ELF-1 (cell line): ENCODE results near the gene GAREM2.
A peak's percentile ranks its signal among the peaks of the same experiment; 100 is the strongest.

Experiments used
- DNase-seq: peaks from one replicate; pipeline ENCODE4 v3.0.0-alpha.2; 2016; ENCODE audit warnings: low read depth, low spot score

Gene GAREM2

GRCh38 chr2:26187537-26188104, 14.7 kb downstream of the GAREM2 start:
- DNase-seq = no peak

DNA sequence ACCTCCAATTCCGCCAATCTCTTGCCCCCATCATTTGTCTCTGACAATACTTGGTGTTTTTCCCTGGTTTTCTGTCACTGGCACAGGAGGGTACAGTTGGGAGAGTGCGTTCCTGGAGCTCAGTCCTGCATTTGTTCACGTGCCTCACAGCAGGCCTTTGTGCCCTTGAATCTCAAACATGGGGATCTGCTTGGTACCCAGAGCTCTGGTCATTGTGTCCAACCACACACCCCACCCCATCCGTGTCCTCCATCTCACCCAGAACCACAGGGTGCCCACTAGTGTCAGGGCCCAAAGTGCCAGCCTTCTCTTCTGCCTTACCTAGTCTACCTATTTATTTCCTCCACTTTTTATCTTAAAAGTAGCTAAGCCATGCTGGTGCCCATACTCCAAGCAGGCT, 16.2 kb downstream of the GAREM2 start:
- DNase-seq = no peak

GRCh38 chr2:26189751-26190150, 16.9 kb downstream of the GAREM2 start:
- no peak for DNase-seq

- DNase-seq = no peak
Observed at GRCh38 chr2:26190369-26190768, 17.5 kb downstream of the GAREM2 start.

DNA sequence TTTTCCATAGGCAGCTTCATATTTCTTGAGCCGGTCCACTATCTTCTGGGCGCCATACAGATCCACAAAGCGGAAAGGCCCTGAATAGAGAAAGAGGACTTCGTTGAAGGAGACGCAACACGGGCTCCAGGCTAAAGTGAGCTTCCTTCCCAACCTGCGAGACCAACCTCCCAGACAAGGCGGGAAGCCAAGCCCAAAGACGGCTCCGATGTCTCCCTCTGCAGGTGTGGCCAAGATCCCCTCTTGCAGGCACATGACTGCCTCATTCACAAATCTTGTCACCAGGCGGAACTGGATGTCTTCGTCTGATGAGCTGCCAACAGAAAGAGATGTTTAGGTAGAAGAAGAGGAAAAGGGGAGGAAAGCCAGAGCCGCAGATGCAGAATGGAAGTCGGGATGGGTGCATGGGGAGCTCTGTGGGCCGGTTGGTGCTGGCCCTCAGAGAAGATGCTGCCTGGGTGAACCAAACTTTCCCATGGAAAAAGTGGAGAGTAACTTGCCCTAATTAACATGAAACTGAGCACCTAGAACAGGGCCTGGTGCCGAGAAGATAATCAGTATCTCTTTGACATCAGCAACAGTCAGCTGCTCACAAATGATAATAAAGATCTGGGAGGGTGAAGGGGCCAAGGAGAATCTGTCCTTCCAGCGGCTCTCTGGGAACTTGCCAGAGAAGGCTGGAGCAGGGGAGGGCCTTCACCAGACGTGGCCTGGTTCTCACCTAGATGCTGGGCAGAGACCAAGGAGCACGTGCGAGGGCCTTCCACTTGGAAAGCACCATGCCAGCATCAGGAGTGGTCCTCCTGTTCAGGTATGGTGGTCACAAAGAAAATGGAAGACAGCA, 18.6 kb downstream of the GAREM2 start:
- no peak for DNase-seq

DNA sequence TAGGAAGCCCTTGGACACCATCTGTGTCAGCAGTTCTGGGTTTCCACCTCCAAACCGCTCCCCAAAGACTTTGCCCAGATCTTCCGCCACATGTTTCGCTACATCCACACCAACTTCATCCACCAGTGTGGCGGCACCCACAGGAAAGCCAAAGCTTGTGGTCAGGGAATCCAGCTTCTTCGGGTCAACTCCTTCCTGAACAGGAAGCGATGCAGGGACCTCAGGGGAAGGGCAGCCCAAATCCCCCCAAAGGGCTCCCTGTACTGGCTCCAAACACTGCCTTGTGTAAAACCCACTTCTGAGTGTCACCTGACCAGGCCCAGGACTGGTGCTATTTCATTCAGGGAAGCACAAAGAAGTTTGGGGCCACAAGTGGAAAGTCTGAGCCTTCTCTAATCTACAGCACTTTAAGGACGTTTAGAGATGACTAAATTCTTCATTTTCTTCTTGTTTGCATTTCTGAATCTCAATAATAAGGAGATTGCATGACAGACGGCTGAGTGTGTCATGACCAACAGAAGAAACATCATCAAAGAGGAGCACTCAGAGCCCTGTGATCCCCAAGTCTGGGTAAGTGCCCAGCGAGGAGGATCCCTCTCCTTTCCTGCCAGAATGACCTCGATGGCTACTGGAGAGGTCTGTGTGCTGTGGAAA, 20.8 kb downstream of the GAREM2 start:
- no peak for DNase-seq

DNA sequence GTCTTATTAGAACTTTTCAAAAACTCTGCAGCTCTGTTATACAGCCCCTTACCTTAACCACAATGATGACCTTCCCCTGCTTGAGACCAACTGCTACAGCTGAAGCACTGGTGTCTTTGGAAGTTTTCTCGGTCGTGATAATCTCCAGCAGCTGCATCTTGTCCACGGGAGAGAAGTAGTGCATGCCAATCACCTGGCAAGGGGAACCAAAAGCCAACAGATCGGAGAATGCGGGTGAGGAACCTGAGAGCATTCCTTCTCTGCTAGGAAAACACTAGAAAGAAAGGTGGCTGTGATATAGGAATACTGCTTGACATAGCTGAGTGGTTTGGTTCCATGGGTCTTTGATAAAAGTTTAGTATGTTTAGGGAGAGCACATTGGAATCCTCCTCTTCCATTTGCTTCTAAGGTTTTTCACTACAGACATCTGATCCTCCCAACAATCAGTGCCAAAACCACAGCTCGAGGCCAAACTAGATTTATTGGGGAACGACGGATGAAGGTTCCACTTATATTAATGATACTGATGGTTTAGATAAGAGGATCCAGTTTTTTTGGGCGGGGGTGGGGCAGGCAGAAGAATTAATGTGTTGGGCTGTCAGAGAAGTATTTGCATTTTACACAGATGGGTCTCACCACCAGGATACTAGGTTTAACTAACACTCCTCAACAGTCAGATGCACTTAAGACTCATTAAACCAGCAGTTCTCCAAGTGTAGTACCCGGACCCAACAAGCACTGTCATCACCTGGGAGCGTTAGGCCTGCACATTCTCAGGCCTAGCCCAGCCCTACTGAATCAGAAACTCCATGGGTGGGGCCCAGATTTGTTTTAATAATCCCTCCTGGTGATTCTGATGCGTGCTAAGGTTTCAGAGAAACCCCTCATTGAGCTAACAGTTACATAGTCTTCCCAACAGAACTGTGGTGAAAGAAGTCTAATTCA, 22.4 kb downstream of the GAREM2 start:
- no peak for DNase-seq

DNA sequence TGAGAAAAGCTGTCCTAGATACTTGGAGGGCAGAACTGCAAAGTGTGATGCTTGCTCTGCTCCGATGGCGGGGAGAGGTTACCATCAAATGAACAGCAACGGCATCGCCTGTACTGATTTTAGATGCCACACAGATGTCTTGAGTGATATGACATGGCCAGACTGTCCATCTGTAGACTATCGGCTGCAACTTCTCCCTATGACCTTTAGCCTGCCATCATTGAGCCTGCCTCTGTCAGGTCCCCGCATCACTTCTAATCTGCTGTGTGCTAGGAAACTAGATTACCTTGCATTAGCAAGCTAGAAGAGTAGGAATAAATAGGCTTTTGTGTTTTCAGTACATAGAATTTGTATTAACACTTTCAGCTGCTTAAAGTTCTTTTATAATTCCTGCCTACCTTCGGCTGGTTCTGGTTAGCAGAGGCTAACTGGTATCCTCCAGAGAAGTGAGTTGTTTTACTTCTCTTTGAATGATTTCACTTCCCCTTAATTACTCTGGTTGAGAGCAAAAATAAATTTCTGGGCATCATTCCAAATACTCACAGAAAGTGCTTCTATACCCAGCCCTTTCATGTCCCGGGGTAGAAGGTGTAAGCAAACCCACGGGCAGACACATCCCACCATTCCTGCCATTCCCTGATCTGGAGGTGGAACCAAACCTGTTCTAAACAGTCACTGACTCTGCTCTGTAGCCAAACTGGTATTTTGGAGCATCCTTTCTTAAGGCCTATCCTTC, 24.0 kb downstream of the GAREM2 start:
- no peak for DNase-seq

- no peak for DNase-seq
Observed at GRCh38 chr2:26197516-26197915, 24.6 kb downstream of the GAREM2 start.

DNA sequence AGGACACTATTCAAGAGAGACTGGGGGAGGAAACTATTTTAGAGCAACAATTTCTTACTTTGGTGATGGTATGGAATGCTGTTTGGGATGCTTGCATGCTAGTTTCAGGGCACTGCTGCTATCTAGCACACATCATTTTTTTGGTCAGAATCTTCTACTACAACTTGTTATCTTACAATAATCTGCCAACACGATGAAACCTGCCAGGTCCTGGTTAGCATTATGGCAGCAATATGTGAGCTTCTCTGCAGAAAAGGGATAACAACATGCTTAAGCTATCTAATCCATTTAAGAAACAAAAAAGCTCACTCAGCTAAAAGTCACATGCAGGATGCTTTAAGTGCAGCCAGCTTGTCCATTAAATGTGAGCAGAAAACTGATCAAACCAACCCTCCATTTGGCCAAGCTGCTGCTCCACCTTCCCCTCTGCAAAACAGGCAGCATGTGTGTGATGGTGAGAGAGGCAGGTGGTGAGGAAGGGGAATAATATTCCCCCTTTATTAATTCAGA, 30.1 kb downstream of the GAREM2 start:
- no peak for DNase-seq

DNA sequence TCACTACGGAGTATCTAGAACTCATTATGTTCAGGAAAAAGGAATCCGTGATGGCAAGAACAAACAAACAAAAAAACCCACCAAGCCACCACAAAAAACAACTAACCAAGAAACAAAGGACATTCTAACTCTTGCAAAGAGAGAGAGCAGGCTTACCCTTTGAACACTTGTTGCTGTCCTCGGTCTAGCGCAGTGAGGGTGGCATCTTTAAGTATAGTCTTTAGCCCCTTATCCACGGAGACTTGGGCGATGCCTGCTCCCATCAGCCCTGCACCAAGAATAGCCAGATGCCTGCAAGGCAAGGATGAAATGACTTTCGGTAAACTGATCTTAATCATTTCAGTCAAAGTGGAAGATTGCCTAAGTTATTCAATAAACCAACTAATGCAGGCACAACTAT, 31.0 kb downstream of the GAREM2 start:
- DNase-seq = no peak

DNA sequence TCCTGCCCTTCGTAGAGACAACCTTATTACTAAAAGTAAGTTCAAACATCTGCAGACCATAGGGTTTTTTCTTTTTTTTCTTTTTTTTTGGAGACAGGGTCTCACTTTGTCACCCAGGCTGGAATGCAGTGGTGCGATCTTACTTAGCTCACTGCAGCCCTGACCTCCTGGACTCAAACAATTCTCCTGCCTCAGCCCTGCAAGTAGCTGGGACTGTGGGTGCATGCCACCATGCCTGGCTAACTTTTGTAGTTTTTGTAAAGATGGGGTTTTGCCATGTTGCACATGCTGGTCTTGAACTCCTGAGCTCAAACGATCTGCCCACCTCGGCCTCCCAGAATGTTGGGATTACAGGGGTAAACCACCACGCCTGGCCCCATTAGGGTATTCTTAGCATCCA, 39.1 kb downstream of the GAREM2 start:
- DNase-seq = no peak

DNA sequence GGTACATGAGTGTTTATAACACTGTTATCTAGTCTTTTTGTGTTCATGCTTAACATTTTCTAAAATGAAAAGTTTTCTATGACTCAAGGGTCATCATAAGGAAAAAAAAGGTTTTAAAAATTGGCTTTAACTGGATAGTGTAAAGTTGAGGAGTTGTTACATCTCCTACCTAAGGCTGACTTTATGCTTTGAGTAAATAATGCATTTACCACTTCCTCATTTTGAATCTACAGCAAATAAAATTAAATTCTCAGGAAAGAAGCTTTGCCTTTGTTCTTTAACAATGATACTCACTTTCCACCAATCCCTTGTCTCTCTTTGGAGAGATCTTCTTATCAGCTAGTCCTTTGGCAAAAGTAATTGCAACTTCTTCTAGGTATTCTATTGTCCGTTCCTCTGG, 41.9 kb downstream of the GAREM2 start:
- no peak for DNase-seq

- DNase-seq = no peak
Observed at GRCh38 chr2:26215833-26216232, 42.9 kb downstream of the GAREM2 start.

- DNase-seq = no peak
Observed at GRCh38 chr2:26216587-26216986, 43.7 kb downstream of the GAREM2 start.

DNA sequence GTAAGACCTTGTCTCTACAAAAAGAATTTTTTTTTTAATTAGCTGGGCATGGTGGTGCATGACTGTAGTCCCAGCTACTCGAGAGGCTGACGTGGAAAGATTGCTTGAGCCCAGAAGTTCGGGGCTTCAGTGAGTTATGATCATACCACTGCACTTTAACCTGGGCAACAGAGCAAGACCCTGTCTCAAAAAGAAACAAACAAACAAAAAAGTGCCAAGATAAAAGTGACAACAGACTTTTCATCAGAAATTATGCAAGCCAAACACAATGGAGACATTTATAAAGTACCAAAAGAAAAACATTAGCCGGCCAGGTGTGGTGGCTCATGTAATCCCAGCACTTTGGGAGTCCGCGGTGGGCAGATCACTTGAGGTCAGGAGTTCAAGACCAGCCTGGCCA, 44.8 kb downstream of the GAREM2 start:
- no peak for DNase-seq

- DNase-seq = no peak
Observed at GRCh38 chr2:26223018-26223417, 50.1 kb downstream of the GAREM2 start.

GRCh38 chr2:26224095-26224494, 51.2 kb downstream of the GAREM2 start:
- DNase-seq = no peak

GRCh38 chr2:26229595-26229994, 56.7 kb downstream of the GAREM2 start:
- DNase-seq = no peak

GRCh38 chr2:26230806-26231205, 57.9 kb downstream of the GAREM2 start:
- DNase-seq = no peak

DNA sequence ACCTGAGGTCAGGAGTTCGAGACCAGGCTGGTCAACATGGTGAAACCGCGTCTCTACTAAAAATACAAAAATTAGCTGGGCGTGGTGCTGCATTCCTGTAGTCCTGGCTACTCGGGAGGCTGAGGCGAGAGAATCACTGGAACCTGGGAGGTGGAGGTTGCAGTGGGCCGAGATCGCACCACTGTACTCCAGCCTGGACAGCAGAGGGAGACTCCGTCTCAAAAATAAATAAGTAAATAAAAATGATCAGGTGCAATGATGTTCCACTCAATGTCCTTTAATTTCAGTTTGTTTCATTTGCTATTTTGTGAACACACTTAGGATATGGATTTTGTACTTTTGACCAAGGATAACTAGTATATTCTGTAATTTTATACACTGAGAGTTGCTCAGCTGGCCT, 62.2 kb downstream of the GAREM2 start:
- peak; percentile 38 for DNase-seq
